Measurements from ENCODE around the gene HAS3. TPM values are rescaled to one million over a fixed set of nuclear protein-coding genes. Genes with fewer than 3 reads are reported as not detected.

The HAS3 gene
- total RNA-seq, 1 experiment from 2014 or later, result 1.9 TPM

- Histone ChIP-seq H3K9ac (ENCODE audit: low read length) (no peak overlapping the region), H3K4me2 (ENCODE audit: low read depth, low read length, poor library complexity, severe bottlenecking) (no peak overlapping the region), H3K4me1 (ENCODE audit: low read length) (0 out of 2 replicates have a peak, but pooled peaks cover 3% of the 10 kb centered on the region)
These were observed 5.3 kb upstream of the HAS3 start for GRCh38 chr16:69100071-69100691.

GRCh38 chr16:69106491-69107315, 1.2 kb downstream of the HAS3 start:
- peaks cover 7% of the 10 kb centered on the region; the same call in 1 of the 2 replicates for H3K4me1 ChIP-seq (ENCODE audit: low read length)
- no peak overlapping the region for H2AFZ ChIP-seq (ENCODE audit: low read length)
- DNase-seq, result no peak
- no peaks in the 10 kb centered on the region for H3K9me2 ChIP-seq (replicated peaks; ENCODE audit: insufficient read depth, low read length)
- no peak overlapping the region for H3K27ac ChIP-seq (ENCODE audit: low read length)
- H3K4me3 ChIP-seq (ENCODE audit: low read length), result peak overlapping the region; percentile 54; the same call in 1 of the 2 replicates
- peak overlapping the region; percentile 70 for H3K4me2 ChIP-seq (ENCODE audit: low read depth, low read length, poor library complexity, severe bottlenecking)
- H3K9ac ChIP-seq (ENCODE audit: low read length), result peak overlapping the region; percentile 50
- H3K9me3 ChIP-seq (ENCODE audit: low read length), result no peaks in the 10 kb centered on the region
- H3K79me2 ChIP-seq (ENCODE audit: low read length), result no peaks in the 10 kb centered on the region
- peaks cover 5% of the 10 kb centered on the region; the same call in 1 of the 2 replicates for H4K20me1 ChIP-seq (ENCODE audit: insufficient read depth, low read depth, low read length)
- H3K36me3 ChIP-seq (ENCODE audit: insufficient read depth, low read length), result no peaks in the 10 kb centered on the region
- H3K27me3 ChIP-seq (ENCODE audit: low read length), result no peaks in the 10 kb centered on the region

More at GRCh38 chr16:69100071-69100691, 5.3 kb upstream of the HAS3 start:
- DNase-seq, result no peak
- H3K27ac ChIP-seq (ENCODE audit: low read length), result no peak overlapping the region
- H3K36me3 ChIP-seq (ENCODE audit: insufficient read depth, low read length), result no peaks in the 10 kb centered on the region
- H4K20me1 ChIP-seq (ENCODE audit: insufficient read depth, low read depth, low read length), result no peaks in the 10 kb centered on the region; the same call in 1 of the 2 replicates
- H3K9me2 ChIP-seq (replicated peaks; ENCODE audit: insufficient read depth, low read length), result no peaks in the 10 kb centered on the region
- no peak overlapping the region for H2AFZ ChIP-seq (ENCODE audit: low read length)
- no peaks in the 10 kb centered on the region for H3K27me3 ChIP-seq (ENCODE audit: low read length)
- no peak overlapping the region for H3K4me3 ChIP-seq (ENCODE audit: low read length)
- H3K79me2 ChIP-seq (ENCODE audit: low read length), result no peaks in the 10 kb centered on the region
- H3K9me3 ChIP-seq (ENCODE audit: low read length), result no peaks in the 10 kb centered on the region

GRCh38 chr16:69107316-69107962, 2.0 kb downstream of the HAS3 start:
- DNase-seq, result no peak
- Histone ChIP-seq H4K20me1 (ENCODE audit: insufficient read depth, low read depth, low read length) (peaks cover 5% of the 10 kb centered on the region; the same call in 1 of the 2 replicates), H3K36me3 (ENCODE audit: insufficient read depth, low read length) (no peaks in the 10 kb centered on the region), H3K4me2 (ENCODE audit: low read depth, low read length, poor library complexity, severe bottlenecking) (no peak overlapping the region), H3K27me3 (ENCODE audit: low read length) (no peaks in the 10 kb centered on the region), H3K9me3 (ENCODE audit: low read length) (no peaks in the 10 kb centered on the region), H3K4me1 (ENCODE audit: low read length) (peaks cover 7% of the 10 kb centered on the region; the same call in 1 of the 2 replicates), H3K4me3 (ENCODE audit: low read length) (no peak overlapping the region), H2AFZ (ENCODE audit: low read length) (no peak overlapping the region), H3K9ac (ENCODE audit: low read length) (no peak overlapping the region), H3K9me2 (replicated peaks; ENCODE audit: insufficient read depth, low read length) (no peaks in the 10 kb centered on the region), H3K79me2 (ENCODE audit: low read length) (no peaks in the 10 kb centered on the region), H3K27ac (ENCODE audit: low read length) (no peak overlapping the region)

GRCh38 chr16:69108064-69108904, 2.8 kb downstream of the HAS3 start:
- Histone ChIP-seq H2AFZ (ENCODE audit: low read length) (no peak overlapping the region), H3K9ac (ENCODE audit: low read length) (no peak overlapping the region), H3K4me2 (ENCODE audit: low read depth, low read length, poor library complexity, severe bottlenecking) (no peak overlapping the region), H3K27me3 (ENCODE audit: low read length) (no peaks in the 10 kb centered on the region), H3K9me3 (ENCODE audit: low read length) (no peaks in the 10 kb centered on the region), H3K79me2 (ENCODE audit: low read length) (no peaks in the 10 kb centered on the region), H3K4me3 (ENCODE audit: low read length) (no peak overlapping the region), H3K9me2 (replicated peaks; ENCODE audit: insufficient read depth, low read length) (no peaks in the 10 kb centered on the region), H4K20me1 (ENCODE audit: insufficient read depth, low read depth, low read length) (0 out of 2 replicates have a peak, but pooled peaks cover 5% of the 10 kb centered on the region), H3K4me1 (ENCODE audit: low read length) (peaks cover 5% of the 10 kb centered on the region; the same call in 1 of the 2 replicates), H3K27ac (ENCODE audit: low read length) (no peak overlapping the region), H3K36me3 (ENCODE audit: insufficient read depth, low read length) (no peaks in the 10 kb centered on the region)
- no peak for DNase-seq

GRCh38 chr16:69108905-69109252, 3.4 kb downstream of the HAS3 start:
- Histone ChIP-seq H3K4me2 (ENCODE audit: low read depth, low read length, poor library complexity, severe bottlenecking) (no peak overlapping the region), H3K4me3 (ENCODE audit: low read length) (no peak overlapping the region), H4K20me1 (ENCODE audit: insufficient read depth, low read depth, low read length) (0 out of 2 replicates have a peak, but pooled peaks cover 5% of the 10 kb centered on the region), H3K4me1 (ENCODE audit: low read length) (peaks cover 5% of the 10 kb centered on the region; the same call in 1 of the 2 replicates), H2AFZ (ENCODE audit: low read length) (no peak overlapping the region), H3K9ac (ENCODE audit: low read length) (no peak overlapping the region), H3K36me3 (ENCODE audit: insufficient read depth, low read length) (no peaks in the 10 kb centered on the region), H3K27me3 (ENCODE audit: low read length) (no peaks in the 10 kb centered on the region), H3K79me2 (ENCODE audit: low read length) (no peaks in the 10 kb centered on the region), H3K27ac (ENCODE audit: low read length) (no peak overlapping the region), H3K9me3 (ENCODE audit: low read length) (no peaks in the 10 kb centered on the region), H3K9me2 (replicated peaks; ENCODE audit: insufficient read depth, low read length) (no peaks in the 10 kb centered on the region)
- no peak for DNase-seq

GRCh38 chr16:69109486-69110270, 4.2 kb downstream of the HAS3 start:
- Histone ChIP-seq H2AFZ (ENCODE audit: low read length) (no peak overlapping the region), H3K9me2 (replicated peaks; ENCODE audit: insufficient read depth, low read length) (no peaks in the 10 kb centered on the region), H3K79me2 (ENCODE audit: low read length) (no peaks in the 10 kb centered on the region), H3K9ac (ENCODE audit: low read length) (no peak overlapping the region), H3K27ac (ENCODE audit: low read length) (no peak overlapping the region), H3K4me2 (ENCODE audit: low read depth, low read length, poor library complexity, severe bottlenecking) (no peak overlapping the region), H4K20me1 (ENCODE audit: insufficient read depth, low read depth, low read length) (peaks cover 6% of the 10 kb centered on the region; the same call in 1 of the 2 replicates), H3K27me3 (ENCODE audit: low read length) (no peaks in the 10 kb centered on the region), H3K36me3 (ENCODE audit: insufficient read depth, low read length) (no peaks in the 10 kb centered on the region), H3K4me3 (ENCODE audit: low read length) (no peak overlapping the region), H3K9me3 (ENCODE audit: low read length) (no peaks in the 10 kb centered on the region), H3K4me1 (ENCODE audit: low read length) (peaks cover 5% of the 10 kb centered on the region; the same call in 1 of the 2 replicates)
- DNase-seq, result peak; percentile 23

- Histone ChIP-seq H3K79me2 (ENCODE audit: low read length) (no peaks in the 10 kb centered on the region), H3K27ac (ENCODE audit: low read length) (no peak overlapping the region), H3K36me3 (ENCODE audit: insufficient read depth, low read length) (no peaks in the 10 kb centered on the region), H2AFZ (ENCODE audit: low read length) (no peak overlapping the region), H4K20me1 (ENCODE audit: insufficient read depth, low read depth, low read length) (peaks cover 12% of the 10 kb centered on the region; the same call in 1 of the 2 replicates), H3K4me2 (ENCODE audit: low read depth, low read length, poor library complexity, severe bottlenecking) (no peak overlapping the region), H3K9me3 (ENCODE audit: low read length) (no peaks in the 10 kb centered on the region), H3K9me2 (replicated peaks; ENCODE audit: insufficient read depth, low read length) (no peaks in the 10 kb centered on the region), H3K9ac (ENCODE audit: low read length) (no peak overlapping the region), H3K4me3 (ENCODE audit: low read length) (no peak overlapping the region), H3K4me1 (ENCODE audit: low read length) (peaks cover 5% of the 10 kb centered on the region; the same call in 1 of the 2 replicates), H3K27me3 (ENCODE audit: low read length) (no peaks in the 10 kb centered on the region)
- no peak for DNase-seq
These were observed 5.0 kb downstream of the HAS3 start for GRCh38 chr16:69110406-69110805.
